ENCODE measurements around the gene SMIM17.

SMIM17 gene

DNA sequence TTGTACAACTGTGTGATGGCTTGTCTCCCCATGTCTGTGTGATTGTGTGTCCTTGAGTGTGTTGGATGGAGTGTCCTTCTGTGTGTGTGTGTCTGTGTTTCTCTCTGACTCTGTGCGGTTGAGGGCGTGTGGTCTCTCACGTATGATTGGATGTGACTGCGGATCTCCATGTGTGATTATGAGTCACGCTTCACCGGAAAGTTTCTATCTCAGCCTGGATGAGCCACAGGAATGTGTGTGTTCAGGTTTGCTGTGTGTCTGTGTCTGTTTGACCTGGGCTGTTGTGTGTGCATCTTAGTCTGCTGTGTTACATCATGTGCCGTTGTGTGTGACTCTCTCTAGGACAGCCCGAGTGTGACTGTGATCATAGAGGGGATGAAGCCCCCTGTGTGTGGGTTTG, 44.1 kb downstream of the SMIM17 start:
- TF ChIP-seq CTCF (IDR thresholded peaks at IDR 0.05; ENCODE audit: low read depth, low read length) = no peak
- H3K4me3 ChIP-seq (ENCODE audit: low read depth, low read length) = no peak overlapping the region

- no peak for TF ChIP-seq CTCF (IDR thresholded peaks at IDR 0.05; ENCODE audit: low read depth, low read length)
- H3K4me3 ChIP-seq (ENCODE audit: low read depth, low read length) = no peak overlapping the region
These were observed 46.2 kb downstream of the SMIM17 start for GRCh38 chr19:56689198-56689597.

DNA sequence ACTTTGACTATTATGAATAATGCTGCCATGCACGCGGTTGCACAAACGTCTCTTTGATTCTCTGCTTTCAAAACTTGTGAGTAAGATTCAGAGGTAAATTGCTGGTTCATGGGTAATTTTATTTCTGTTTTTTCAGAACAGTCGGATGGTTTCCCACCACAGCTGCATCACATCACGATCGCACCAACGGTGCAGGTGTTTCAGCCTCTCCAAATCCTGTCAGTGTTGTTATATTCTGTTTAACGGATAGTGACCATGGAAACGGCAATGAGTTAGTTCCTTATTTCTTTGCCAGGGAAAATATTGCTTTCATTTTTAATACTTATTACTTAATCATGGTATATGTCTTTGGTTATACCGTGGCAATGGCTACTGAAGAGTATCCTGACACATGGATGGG, 47.7 kb downstream of the SMIM17 start:
- TF ChIP-seq CTCF (IDR thresholded peaks at IDR 0.05; ENCODE audit: low read depth, low read length) = no peak
- H3K4me3 ChIP-seq (ENCODE audit: low read depth, low read length) = no peak overlapping the region

DNA sequence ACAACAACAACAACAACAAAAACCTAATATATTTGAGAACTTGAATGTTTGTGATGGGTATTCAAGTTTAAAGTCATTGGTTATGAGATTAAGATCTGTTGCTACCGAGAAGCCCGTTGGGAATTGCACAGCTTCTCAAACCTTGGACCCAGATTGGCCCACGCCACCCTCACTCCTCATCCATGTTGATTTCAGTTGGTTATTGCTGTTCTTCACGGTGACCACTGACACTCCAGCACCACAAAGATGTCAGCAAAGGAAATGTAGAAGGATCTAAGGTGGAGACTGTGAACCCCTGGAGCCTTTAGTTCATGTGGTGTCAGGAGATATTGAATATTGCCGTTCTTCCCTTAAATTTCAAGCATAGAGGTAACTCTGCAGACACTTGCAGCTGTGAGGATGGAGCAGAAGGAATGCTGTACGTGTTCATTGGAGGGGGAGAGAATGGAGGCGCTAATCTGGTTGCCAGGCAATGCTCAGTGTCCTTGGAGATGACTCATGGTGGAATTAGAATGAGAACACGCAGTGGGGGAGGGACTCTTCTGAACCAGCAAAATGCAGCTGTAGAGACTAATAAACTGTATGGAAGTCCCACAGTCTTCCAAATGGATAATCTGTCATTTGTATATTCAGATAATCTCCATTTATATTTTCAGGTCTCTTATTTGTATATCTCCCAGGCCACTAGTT, 49.4 kb downstream of the SMIM17 start:
- H3K4me3 ChIP-seq (ENCODE audit: low read depth, low read length) = no peak overlapping the region
- TF ChIP-seq CTCF (IDR thresholded peaks at IDR 0.05; ENCODE audit: low read depth, low read length) = no peak

GRCh38 chr19:56699552-56699951, 56.6 kb downstream of the SMIM17 start:
- no peak for TF ChIP-seq CTCF (IDR thresholded peaks at IDR 0.05; ENCODE audit: low read depth, low read length)
- H3K4me3 ChIP-seq (ENCODE audit: low read depth, low read length) = no peak overlapping the region

DNA sequence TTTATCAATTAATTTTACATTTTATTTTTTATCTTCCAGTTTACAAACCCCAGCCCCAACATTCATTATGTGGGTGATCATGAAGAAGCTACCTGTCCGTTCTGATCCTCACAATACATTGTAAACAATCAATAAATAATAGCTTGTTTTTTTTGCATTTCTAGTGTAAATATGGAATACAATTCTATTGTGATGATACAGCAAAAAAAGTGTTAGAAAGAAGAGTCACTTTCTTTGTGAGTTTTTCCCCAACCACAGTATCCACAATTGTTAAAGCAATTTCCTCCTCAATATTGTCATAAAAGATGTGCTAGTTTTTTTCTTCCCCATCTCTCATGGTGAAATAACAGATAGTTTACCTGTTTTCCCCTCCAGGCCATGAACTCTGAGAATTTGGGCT, 58.9 kb downstream of the SMIM17 start:
- TF ChIP-seq CTCF (IDR thresholded peaks at IDR 0.05; ENCODE audit: low read depth, low read length) = no peak
- no peak overlapping the region for H3K4me3 ChIP-seq (ENCODE audit: low read depth, low read length)

- no peak overlapping the region for H3K4me3 ChIP-seq (ENCODE audit: low read depth, low read length)
- no peak for TF ChIP-seq CTCF (IDR thresholded peaks at IDR 0.05; ENCODE audit: low read depth, low read length)
These were observed 63.0 kb downstream of the SMIM17 start for GRCh38 chr19:56705939-56706338.

Measured in WI38 (cell line).